Hindlimb muscle (tissue), 1 donor: ENCODE results near the gene NEDD4. TPM values are rescaled to one million over a fixed set of nuclear protein-coding genes. Genes with fewer than 3 reads are reported as not detected.
"Not testable (repeated sequence)": the region's sequence is repeated elsewhere in the genome, so short reads cannot be mapped to it uniquely, and the experiment has no call there.

Experiments
- DNase-seq: peaks from one replicate; pipeline ENCODE4 v3.0.0-alpha.2; 2013
- polyA plus RNA-seq: library from polyadenylated mRNA; unstranded; fragments of 120-200 nt; gene quantifications from one replicate; pipeline ENCODE4 v1.2.1, GENCODE V29; 2013; ENCODE audit not compliant: insufficient read length

NEDD4 gene
- polyA plus RNA-seq, 1 donor = 9.0 TPM

- no peak for DNase-seq
Measured at GRCh38 chr15:55954862-55955605, 38.4 kb downstream of the NEDD4 start.

GRCh38 chr15:55952501-55953274 is 40.7 kb downstream of the NEDD4 start:
- not testable (repeated sequence) for DNase-seq

DNA sequence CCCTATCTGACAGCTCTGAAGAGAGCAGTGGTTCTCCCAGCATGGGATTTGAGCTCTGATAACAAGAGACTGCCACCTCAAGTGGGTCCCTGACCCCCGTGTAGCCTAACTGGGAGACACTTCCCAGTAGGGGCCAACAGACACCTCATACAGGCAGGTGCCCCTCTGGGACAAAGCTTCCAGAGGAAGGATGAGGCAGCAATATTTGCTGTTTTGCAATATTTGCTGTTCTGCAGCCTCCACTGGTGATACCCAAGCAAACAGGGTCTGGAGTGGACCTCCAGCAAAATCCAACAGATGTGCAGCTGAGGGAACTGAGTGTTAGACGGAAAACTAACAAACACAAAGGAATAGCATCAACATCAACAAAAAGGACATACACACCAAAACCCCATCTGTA is 48.8 kb downstream of the NEDD4 start:
- not testable (repeated sequence) for DNase-seq

DNA sequence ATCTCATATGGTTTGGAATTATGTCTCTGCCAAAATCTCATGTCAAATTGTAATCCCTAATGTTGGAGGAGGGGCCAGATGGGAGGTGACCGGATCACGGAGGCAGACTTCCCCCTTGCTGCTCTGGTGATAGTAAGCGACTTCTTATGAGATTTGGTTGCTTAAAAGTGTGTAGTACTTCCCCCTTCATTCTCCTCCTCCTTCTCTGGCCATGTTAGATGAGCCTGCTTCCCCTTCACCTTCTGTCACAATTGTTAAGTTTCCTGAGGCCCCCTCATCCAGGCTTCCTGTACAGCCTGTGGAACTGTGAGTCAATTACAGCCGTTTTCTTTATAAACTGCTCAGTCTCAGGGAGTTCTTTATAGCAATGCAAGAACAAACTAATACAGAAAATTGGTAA is 51.1 kb downstream of the NEDD4 start:
- no peak for DNase-seq

DNA sequence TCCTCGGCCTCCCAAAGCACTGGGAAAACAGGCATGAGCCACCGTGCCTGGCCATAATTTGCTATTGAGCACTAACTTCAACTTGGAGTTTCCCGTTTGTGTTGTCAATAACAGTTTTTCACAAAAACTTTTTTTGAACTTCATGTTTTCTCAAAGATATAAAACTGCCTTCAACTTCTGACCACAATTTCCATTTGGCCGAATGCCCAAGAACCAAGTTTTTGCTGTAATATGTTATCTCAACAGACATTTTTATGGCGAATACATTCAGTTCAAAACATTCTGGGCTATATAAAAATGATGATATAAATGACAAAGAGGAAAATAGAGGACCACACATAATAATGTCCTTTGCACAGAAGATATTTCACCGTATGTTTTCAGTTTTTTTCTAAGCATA is 56.4 kb downstream of the NEDD4 start:
- no peak for DNase-seq

DNA sequence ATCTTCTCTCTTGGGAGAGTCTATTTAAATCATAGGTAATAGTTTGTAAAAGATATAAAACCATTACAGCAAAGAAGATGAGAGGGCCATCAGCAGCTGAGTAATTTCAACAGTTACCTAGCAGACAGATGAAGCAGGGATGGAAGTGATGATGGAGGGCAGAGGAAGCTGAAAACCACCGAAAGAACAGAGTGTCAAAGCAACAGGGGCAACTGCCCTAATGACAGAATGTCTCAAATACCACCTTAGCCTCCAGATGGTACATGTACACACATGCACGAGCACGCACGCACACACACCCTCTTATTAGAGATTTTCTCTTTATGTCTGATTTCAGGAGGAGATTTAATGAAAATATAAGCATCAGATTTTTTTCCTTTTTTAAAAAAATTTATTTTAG is 64.5 kb downstream of the NEDD4 start:
- DNase-seq = no peak

GRCh38 chr15:55921744-55922143 is 71.7 kb downstream of the NEDD4 start:
- DNase-seq = no peak

- DNase-seq = no peak
Measured at GRCh38 chr15:55917881-55918296, 75.5 kb downstream of the NEDD4 start.

GRCh38 chr15:55916666-55917409 is 76.6 kb downstream of the NEDD4 start:
- DNase-seq = no peak

- no peak for DNase-seq
Measured at GRCh38 chr15:55915876-55916567, 77.4 kb downstream of the NEDD4 start.

DNA sequence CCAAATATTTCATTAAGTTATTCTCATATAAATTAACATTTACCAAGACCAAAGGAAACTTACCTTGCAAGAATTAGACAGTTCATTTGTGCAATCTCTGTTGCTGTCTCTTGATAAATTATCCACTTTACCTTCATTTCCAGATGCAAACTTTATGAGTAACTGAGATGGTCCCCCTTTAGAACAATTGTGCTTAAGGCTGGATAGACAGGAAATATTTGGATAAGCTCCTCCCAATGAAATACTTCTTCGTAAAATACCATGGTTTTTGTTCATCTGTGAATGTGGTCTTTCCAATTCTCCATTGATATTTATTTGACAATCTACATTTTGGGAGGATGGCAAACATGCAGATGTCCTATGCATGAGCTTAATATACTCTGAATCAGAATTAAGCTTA is 78.2 kb downstream of the NEDD4 start:
- DNase-seq = no peak

- DNase-seq = no peak
Measured at GRCh38 chr15:55914446-55914845, 79.0 kb downstream of the NEDD4 start.

- DNase-seq = no peak
Measured at GRCh38 chr15:55912982-55913381, 80.4 kb downstream of the NEDD4 start.

DNA sequence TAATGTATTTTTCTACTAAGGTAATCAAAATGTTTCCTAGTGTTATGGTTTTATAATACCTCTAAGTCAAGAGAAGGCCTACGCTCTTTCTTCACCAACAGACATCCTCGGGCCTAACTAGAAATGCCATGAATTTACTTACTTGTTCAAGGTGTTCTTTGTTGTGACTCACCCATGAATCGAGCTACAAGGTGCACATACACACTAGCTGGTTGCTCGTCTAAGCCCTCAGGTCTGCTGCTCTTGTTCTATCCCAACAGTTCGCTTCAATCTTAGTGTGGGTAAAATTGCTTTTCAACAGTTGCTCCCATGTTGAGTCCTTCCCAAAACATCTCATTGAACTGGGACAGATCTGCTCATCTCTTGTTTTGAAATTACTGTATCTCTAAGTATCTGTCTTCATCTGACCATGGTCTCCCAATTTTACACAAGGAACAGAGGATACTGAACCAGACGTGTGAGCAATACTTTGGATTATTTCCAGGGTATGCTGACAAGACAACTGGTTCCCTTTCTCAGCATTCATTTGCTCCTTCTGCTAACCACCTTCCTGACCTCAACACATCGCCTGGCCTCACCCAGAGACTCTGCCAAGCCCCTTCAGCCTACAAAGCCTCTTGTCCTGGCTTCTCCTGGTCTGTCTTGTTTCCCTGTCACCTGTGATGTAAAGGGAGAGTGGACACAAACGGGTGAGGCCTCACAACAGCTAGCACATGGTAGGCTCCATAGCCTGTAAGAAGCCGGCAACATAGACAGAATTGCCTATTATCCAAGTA is 84.2 kb downstream of the NEDD4 start:
- DNase-seq = no peak

GRCh38 chr15:55907797-55908196 is 85.6 kb downstream of the NEDD4 start:
- DNase-seq = no peak

DNA sequence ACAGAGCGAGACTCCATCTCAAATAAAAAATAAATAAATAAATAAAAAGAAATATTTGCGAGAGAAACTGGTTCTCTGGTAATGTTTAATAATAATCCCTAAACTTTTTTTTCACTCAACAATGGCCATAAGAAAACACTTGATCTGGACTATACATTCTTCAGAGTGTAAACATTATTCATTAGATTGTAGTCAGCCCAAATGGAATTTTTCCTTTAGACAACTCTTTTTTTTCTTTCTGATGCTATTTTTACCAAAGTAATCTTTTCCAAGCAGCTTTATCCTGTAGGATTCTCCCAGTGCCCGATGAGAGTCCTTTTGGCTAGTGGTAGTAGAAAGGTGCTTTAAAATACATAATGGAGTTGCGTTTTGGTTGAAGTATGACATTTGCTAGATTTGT is 90.4 kb downstream of the NEDD4 start:
- no peak for DNase-seq

DNA sequence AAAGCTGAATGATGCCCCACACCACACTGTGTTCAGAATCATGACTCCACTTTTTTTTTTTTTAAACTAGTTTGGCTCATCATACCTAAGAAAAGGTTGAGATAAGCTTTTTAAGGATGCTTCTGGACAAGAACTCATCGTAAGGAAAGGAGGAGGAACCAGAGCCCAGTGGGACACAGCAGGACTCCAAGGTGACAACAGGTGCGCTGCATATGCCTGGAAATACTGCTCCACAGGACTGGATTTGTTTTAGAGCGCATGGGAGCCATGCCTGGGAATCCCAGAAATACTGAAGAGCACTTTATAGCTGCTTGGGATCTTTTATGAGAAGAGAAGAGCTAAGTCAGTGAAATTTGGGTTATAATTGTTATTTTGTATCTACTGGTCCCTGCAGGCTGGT is 93.4 kb downstream of the NEDD4 start:
- DNase-seq = no peak

DNA sequence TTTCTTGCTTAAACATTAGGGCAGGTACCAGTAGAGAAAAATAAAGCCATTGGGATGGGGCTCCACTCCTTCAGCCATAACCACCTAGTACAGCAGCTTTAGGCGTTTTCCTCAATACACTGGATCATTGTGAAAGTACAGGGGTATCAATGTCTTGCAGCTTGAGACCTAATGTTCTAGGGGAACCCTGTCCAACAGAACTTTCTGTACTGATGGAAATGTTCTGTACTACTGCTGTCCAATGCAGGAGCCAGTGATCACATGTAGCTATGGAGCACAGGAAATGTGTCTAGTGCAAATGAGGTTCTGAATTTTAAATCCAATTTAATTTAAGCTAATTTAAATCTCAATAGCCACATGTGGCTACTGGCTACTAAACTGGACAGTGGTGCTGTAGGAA is 93.9 kb downstream of the NEDD4 start:
- no peak for DNase-seq

DNA sequence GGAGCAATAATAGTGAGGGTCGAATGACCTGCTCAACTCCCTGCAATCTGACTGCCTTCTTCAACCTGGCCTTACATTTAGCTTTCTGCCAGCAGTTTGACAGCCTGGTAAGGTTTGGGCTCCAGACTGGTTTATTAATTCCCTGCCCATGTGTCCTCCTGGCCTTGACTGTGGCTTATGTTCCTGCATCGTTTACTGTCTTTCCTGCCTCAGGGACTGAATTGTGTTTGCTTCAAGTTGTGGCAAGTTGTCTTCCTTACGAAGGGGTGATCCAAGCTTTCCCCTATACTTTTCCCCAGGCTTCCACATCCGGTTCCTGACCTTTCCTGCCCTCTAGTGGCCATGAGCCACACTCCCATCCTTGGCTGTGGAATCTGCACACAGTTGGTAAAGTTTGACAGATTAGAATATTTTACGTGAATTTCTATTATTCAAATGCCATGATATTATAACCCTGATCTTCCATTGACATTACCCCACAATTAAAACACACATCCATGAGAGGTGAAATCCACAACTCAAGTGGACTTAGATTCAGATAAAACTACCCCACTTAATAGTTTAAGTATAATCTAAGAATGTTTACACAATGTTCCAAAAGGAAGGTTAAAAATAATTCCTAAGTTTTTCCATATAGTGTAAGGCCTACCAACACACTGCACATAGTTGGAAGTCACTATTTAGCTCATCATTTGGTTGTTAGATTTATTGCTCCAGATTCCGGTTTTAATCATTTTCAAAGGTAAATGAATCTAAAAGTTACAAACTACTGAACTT is 95.7 kb downstream of the NEDD4 start:
- DNase-seq = no peak

DNA sequence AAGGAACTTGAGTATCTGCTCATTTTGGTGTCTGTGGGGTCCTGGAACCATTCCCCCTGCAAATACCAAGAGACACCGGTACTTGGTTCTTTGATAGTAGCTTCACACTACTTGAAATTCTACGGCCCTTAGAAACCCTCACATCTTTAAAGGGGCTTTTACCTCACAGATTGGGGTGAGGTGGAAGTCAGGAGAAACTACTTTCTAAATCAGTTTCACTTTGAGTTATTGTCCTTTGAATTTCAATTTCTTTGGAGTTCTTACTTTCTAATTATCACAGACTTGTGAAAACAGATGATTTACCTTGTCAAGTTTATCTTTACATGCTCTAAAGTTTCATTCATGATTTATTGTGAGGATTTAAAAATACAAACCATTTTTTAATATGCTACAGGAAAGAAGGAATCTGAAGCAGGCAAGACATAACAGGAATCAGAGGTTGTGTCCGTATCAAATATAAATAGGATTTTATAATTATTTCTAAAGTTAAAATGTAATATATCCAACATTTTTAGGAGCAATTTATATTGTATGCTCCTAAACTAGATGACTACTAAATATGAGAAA is 98.9 kb downstream of the NEDD4 start:
- DNase-seq = no peak

DNA sequence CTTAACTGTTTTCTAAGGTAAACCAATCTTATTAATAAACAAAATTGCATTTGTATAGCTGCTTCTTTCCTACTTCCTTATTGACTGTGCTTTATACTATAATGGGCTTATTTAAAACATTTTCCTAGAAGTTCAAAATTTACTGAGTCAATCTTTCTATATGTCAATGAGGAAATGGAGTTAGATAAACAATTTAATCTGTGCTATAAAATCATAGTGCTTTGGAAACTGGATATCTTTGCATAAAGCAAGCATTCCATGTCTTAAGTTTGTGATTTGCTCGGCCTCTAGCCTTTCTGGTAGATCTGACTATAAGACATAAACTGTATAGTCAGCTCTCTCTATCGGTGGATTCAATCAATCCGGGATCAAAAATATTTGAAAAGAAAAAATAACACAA is 99.6 kb downstream of the NEDD4 start:
- no peak for DNase-seq
